Limb (tissue), 2 donors: ENCODE results near the gene TBL3.

Source experiments
- DNase-seq, 2 donors: peaks; one replicate each; pipeline ENCODE4 v3.0.0-alpha.2; 2016; ENCODE audit errors: extremely low spot score in 2 of 2

The TBL3 gene

GRCh38 chr16:1981398-1981836 is 9.6 kb downstream of the TBL3 start, which contains the start of gene NOXO1:
NOXO1 (minus strand) TSS chr16:1981469; CDS start chr16:1981179, 290 bp downstream.
- DNase-seq, result no peak

- DNase-seq, result no peak
These were observed 10.2 kb downstream of the TBL3 start for GRCh38 chr16:1982013-1982433.

GRCh38 chr16:1982991-1983543 is 11.2 kb downstream of the TBL3 start:
- DNase-seq, result no peak

- peak; percentile 93 for DNase-seq
These were observed 11.9 kb downstream of the TBL3 start, which contains the start of gene GFER for GRCh38 chr16:1983544-1984346. GFER (plus strand) TSS chr16:1984193; CDS start chr16:1984219, 26 bp downstream.

GRCh38 chr16:1984347-1985225 is 12.7 kb downstream of the TBL3 start:
- no peak for DNase-seq

GRCh38 chr16:1985466-1986150 is 13.8 kb downstream of the TBL3 start:
- no peak for DNase-seq

- no peak for DNase-seq
These were observed 15.3 kb downstream of the TBL3 start for GRCh38 chr16:1987198-1987597.

- DNase-seq, result no peak
These were observed 17.6 kb downstream of the TBL3 start, which contains the start of gene SYNGR3 for GRCh38 chr16:1989209-1990100. SYNGR3 (plus strand) TSS chr16:1989970; CDS start chr16:1990103, 133 bp downstream.

GRCh38 chr16:1990101-1990350 is 18.2 kb downstream of the TBL3 start:
- DNase-seq, result no peak

- DNase-seq, result no peak
These were observed 18.7 kb downstream of the TBL3 start for GRCh38 chr16:1990351-1991134.

- DNase-seq, result no peak
These were observed 19.3 kb downstream of the TBL3 start for GRCh38 chr16:1991135-1991551.

- DNase-seq, result no peak
These were observed 19.7 kb downstream of the TBL3 start for GRCh38 chr16:1991588-1991947.

GRCh38 chr16:1991948-1992703 is 20.3 kb downstream of the TBL3 start:
- peak; percentile 90 to 98 for DNase-seq

- no peak for DNase-seq
These were observed 21.0 kb downstream of the TBL3 start for GRCh38 chr16:1992704-1993317.

GRCh38 chr16:1993731-1994131 is 21.9 kb downstream of the TBL3 start:
- DNase-seq, result no peak

GRCh38 chr16:1997494-1998359 is 25.9 kb downstream of the TBL3 start:
- DNase-seq, result no peak

- no peak for DNase-seq
These were observed 26.5 kb downstream of the TBL3 start for GRCh38 chr16:1998360-1998835.
